ENCODE data around the gene CAPN10.

Gene CAPN10

DNA sequence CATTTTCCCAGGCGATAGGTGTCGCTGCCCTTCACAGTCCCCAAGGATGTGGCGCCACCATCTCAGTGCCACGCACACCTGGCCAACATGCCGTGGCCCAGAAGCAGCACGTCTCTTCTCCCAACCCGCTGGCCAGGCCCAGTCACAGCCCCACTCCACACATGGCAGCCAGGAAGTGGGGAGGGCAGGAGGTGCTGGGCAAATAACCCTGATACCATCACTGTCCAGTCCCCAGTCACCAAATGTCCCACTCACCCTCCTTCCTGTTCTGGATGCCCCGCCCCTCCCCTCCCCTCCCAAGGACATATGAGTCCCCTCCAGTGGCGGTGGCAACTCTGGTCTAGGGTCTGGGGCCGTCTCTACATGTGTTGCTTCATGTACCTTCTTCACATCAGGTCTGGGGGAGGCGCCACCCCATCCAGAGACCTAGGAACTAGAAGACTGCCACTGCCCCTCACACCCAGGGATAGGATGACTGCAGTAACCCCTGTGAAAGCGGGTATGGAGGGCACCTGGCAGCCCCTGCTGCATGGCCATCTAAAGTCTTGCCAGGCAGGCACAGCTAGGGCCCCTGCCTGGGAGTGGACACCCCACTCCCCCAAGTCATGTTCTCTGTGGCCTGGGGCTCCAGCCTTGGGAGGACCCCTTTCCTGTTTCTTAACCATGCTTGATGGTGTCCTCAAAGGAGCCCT lies 7.3 kb upstream of the CAPN10 start:
- H3K27ac ChIP-seq = no peak overlapping the region

GRCh38 chr2:240579771-240580614 lies 6.5 kb upstream of the CAPN10 start:
- TF ChIP-seq, protein P1, sequence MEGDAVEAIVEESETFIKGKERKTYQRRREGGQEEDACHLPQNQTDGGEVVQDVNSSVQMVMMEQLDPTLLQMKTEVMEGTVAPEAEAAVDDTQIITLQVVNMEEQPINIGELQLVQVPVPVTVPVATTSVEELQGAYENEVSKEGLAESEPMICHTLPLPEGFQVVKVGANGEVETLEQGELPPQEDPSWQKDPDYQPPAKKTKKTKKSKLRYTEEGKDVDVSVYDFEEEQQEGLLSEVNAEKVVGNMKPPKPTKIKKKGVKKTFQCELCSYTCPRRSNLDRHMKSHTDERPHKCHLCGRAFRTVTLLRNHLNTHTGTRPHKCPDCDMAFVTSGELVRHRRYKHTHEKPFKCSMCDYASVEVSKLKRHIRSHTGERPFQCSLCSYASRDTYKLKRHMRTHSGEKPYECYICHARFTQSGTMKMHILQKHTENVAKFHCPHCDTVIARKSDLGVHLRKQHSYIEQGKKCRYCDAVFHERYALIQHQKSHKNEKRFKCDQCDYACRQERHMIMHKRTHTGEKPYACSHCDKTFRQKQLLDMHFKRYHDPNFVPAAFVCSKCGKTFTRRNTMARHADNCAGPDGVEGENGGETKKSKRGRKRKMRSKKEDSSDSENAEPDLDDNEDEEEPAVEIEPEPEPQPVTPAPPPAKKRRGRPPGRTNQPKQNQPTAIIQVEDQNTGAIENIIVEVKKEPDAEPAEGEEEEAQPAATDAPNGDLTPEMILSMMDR (conservative IDR thresholded peaks at IDR 0.05) = no peak
- H3K27ac ChIP-seq = no peak overlapping the region

More for the DNA sequence above, 7.3 kb upstream of the CAPN10 start:
- TF ChIP-seq, protein P1 (conservative IDR thresholded peaks at IDR 0.05) = no peak

DNA sequence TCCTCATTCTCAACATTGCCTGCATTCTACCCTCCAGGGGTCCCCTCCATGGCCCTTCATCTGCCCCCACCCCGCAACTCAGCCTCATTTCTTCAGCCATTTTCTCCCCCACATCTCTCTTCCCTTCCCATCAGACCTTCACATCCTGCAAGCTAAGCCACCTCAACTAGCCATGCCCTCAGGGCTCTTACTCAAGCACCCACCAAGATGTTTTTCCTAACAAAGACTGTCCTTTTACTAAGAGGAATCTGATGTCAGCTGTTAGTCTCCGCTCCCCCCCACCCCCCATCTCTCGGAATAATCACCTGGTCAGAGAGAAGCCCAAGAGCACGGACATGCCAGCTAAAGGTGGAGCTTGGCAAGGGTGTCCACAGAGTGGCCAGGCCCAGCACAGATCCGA lies 4.7 kb upstream of the CAPN10 start:
- H3K27ac ChIP-seq = no peak overlapping the region
- TF ChIP-seq, protein P1 (conservative IDR thresholded peaks at IDR 0.05) = no peak

- no peak overlapping the region for H3K27ac ChIP-seq
These were observed 3.8 kb upstream of the CAPN10 start for GRCh38 chr2:240582781-240583180.

DNA sequence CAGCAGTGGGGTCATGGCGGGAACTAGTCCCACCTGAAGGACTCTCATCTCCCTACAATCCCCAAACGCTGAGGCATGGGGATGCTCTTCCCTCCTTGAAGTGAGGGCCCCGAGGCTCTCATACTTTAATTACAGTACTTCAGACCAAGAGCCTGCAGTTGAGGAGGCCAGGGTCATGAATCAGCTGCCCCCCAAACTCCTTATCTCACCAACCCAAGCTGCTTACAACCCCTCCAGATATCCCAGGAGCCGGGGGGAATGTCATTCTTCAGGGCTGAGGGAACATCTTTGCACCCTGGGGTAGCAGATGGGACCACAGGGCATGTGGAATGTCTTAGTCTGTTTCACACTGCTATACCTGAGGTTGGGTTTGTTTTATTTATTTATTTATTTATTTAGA lies 2.8 kb upstream of the CAPN10 start:
- H3K27ac ChIP-seq = no peak overlapping the region

More at GRCh38 chr2:240582781-240583180, 3.8 kb upstream of the CAPN10 start:
- TF ChIP-seq, protein P1 (conservative IDR thresholded peaks at IDR 0.05) = no peak

DNA sequence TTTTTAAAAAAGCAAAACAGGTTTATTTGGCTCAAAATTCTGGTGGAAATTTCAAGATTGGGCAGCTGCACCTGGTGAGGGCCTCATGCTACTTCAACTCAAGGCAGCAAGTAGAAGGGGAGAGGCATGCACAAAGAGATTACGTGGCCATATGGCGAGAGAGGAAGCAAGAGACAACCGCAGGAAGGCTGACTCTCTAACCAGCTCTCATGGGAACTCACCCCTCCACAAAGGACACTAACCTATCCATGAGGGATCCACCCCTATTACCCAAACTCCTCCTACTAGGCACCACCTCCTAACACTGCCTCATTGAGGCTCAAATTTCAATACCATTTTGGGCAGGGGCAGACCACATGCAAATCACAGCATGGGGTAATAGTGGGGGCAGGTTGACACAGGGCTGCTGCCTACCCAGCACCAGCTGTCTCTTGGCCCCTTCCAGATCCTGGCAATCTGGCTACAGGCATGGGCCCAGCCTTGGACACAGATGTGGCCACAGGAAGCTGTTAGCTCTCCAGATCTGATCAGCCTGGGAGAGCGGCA lies 2.0 kb upstream of the CAPN10 start:
- TF ChIP-seq, protein P1 (conservative IDR thresholded peaks at IDR 0.05) = no peak
- H3K27ac ChIP-seq = peak overlapping the region; percentile 86; the same call in 1 of the 2 replicates

More for the DNA sequence above, 2.8 kb upstream of the CAPN10 start:
- TF ChIP-seq, protein P1 (conservative IDR thresholded peaks at IDR 0.05) = no peak

- peak overlapping the region; percentile 86; the same call in 1 of the 2 replicates for H3K27ac ChIP-seq
- TF ChIP-seq, protein P1 (conservative IDR thresholded peaks at IDR 0.05) = no peak
These were observed 1.4 kb upstream of the CAPN10 start for GRCh38 chr2:240585101-240585500.
